Superior temporal gyrus (tissue), 1 donor: Measurements from ENCODE around the gene EEF1G.
"Not testable (repeated sequence)": the region's sequence is repeated elsewhere in the genome, so short reads cannot be mapped to it uniquely, and the experiment has no call there.

Source experiments
- DNase-seq: peaks from one replicate; pipeline ENCODE4 v3.0.0-alpha.2; 2016; ENCODE audit errors: extremely low spot score

Gene EEF1G

GRCh38 chr11:62555464-62556107, 18.1 kb downstream of the EEF1G start:
- DNase-seq, result no peak

GRCh38 chr11:62554387-62555167, 19.1 kb downstream of the EEF1G start:
- no peak for DNase-seq

DNA sequence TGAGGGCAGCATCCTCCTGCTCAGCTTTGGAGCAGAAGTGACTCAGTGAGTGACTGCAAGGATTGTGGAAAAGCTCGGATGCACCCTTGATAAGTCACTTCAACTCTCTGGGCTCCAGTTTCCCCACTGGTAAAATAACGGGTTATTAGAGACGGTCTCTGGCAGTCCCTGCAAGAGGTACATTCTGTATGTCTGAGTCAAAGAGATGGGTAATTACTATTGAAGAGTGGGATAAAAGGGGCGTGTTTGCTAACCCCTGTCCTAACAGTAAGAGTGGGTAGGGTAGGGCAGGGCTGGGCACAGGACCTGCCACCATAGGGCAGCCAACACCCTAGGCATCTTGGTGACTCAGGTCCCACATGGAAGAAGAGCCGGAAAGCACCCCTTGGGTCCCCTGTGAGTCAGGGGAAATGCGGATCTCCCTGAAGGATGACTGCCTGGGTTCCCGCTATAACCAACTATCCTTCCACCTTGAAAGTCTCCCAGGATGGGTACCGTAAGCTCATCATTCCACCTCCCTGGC, 19.8 kb downstream of the EEF1G start:
- DNase-seq, result no peak

DNA sequence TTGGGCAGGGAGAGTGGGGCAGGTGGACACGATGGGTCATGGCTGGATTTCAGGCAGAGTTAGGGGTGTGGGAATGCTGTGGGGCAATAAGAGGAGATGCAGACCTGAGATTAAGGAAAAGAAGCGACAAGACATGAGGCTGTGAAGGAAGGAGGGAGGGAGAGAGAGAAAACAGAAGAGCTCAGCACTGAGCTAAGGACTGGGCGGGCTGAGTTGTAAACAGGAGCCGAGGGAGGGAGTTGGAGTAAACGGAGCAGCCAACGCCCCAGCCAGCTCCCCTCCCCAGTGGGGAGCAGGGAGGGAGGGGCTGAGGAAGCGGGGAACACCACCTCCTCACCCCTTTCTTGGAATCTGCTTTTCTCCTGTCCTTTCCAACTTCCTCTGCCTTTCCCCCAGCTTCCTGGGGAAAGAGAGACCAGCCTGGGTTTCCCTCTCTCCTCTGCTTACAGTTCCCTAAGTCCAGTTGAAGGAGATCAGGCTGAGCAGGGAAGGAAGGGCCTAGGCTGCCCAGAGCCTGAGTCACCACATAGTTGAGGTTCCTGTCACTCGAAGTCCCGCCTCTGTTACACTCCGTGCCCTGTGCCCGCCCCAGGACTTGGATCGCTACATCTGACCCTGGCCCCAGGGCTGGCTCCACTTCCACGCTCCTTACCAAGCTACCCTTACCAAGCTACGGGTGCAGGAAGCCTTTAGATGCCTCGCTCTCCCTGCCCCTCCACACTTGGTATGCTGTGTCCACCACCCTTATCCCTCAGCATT, 20.4 kb downstream of the EEF1G start:
- no peak for DNase-seq

DNA sequence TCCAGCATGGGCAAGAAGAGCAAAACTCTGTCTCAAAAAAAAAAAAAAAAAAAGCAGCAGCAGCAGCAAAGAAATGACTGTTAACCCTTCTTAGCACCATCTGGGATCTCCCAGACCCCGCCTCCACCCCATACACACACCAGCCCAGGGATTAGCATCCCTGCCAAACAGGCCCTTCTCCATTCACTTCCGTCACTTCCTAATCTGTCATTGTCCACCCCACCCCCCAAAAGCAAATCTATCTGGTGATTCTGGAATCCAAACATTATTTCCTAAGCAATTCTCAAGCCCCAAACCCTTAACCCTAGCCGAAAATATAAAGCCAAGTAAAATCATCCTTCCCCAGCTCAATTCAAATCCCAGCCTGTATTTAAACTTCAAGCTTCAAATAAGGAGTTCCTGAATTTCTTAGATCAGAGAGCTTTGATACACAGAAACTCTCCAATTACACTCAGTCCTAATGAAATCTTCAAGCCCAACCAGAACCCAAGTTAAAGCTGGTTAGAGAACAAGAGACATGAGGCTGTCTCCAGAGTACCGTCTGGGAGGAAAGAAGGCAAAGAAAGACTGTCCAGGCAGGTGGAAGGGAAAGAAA, 21.1 kb downstream of the EEF1G start:
- DNase-seq, result no peak

- DNase-seq, result not testable (repeated sequence)
These were observed 23.2 kb downstream of the EEF1G start for GRCh38 chr11:62550478-62550877.

DNA sequence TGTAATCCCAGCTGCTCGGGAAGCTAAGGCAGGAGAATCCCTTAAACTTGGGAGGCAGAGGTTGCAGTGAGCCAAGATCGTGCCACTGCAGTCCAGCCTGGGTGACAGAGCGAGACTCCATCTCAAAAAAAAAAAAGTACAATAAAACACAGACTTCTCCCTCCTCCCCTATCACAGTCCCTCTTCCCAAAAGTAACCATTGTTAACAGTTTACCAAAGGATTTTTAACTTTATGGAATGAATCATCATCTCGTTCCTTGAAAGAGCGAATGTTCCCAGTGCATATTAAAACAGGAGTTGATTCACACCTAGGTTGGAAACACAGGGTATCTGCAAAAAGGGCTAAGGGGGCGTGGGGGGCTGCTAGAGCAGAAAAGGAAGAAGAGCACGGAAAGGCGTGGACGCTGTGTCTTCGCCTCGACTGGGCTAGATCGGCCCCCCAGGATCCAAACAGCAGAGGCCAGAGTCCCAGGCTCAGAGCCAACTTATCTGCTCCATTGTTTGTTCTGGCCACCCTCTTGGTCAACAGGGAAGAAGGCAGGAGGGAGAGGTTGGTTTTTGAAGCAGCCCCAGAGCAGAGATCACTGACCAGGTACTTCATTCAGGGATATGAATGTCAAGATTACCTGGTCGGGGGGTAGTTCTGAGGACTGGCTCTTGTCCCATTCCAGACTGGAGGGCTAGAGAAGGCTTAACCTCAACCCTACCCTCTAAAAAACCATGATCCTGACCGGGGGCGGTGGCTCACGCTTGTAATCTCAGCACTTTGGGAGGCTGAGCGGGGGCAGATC, 25.0 kb downstream of the EEF1G start:
- DNase-seq, result no peak

- DNase-seq, result no peak
These were observed 25.9 kb downstream of the EEF1G start for GRCh38 chr11:62547691-62548281.

DNA sequence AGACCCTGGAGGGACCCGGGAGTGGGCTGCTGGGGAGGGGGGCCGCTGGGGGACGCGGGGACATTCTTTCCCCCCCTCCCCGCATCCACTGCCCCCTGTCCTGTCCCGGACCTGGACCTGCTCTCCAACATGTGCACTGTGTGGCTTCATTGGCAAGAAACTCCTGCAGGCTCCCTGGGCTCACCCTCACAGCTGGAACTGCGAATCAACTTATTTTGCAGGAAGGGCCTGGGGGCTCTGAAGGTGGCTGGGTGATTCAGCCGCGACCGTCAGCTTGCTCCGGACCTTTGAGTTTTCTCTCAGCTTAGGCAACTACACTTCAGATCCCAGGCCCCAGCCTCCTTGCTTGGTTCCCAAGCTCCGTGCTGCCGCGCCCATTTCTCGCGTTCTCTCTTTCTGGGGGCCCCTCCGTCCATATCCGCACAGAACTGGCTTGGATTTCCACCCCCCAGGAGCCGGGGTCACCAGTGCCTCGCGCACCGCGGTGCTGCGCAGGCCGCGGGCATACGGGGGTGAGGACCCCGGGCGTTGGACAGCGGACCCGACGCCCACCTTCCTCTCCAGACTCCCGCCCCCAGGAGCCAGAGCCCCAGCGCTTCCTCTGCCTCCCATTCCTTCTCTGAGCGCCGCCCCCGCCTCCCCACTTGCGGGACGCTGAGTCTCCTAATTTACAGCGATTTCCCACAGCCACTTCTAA, 26.6 kb downstream of the EEF1G start:
- DNase-seq, result no peak

DNA sequence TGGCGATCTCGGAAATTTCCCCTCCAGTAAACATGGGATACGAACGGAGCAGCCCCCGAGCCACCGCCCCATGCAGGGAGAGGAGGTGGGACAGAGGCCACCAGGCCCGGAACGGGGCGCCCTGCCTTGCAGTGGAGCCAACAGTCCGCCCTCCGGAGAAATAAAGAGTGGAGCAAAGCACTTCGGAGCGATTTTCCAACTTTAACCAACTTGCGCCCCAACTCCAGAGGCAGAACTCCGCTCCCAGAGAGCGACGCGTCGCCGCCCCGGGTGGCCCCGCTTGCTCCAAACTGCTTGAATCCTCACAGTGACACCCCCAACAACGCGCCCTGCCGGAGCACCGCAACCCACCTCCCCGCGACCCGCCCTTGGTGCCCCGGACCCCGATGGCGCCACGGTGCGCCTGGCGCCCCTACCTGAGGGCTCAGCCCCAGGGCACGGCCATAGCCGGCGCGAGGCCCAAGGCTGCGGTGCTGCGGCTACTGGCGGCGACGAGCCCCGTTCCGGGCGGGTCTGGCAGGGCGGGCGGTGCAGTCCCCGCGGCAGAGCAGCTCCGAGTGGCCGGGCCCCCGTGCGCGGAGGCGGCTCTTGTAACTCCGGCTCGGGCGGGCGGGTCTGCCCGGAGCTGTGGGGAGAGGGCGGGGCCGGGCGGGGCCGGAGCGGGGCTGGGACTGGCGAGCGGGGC, 27.3 kb downstream of the EEF1G start, which contains the start of gene AHNAK:
TSS of gene AHNAK (minus strand) at position 563 of the 685 bp plus-strand sequence. CDS start 10,708 bp downstream, outside the sequence.
- no peak for DNase-seq

- DNase-seq, result no peak
These were observed 28.1 kb downstream of the EEF1G start for GRCh38 chr11:62545437-62546243.

DNA sequence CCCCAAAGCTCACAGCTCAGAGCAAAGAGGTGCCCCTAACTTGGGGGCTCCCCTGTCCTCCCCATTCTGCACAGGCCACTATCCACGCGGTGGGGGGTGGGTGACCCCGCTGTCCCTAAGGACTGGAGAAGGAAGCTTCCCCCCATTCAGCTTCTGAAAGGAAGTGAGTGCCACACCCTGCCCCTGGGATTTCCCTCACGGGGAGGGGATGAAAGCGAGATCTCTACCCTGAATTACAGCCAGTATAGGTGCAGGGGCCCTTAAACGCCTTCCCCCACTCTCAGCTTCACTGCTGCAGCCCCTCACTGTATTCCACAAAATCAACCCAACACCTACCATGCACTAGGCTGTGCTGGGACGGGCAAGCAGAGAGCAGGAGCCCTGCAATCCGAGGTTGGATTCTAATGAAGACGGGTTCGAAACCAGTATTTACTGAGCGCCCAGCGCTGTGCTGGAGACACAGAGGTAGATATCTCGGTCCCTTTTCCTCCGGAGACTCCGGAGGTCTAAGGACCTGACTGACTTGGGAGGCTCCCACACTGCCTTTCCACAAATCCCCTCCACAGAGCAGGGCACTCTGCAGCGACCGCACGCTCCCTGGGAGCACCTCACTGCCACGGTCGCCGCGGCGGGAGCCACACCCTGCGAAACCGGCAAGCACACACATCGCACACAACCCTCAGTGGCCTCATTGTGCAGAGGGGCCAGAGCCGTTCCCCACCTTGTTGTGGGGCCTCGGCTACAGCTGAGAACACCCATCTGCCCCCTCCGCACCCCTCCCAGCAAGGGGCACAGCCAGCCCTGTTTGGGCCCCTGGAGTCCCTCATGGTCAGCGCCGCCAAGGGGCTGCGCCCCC, 28.9 kb downstream of the EEF1G start:
- no peak for DNase-seq

DNA sequence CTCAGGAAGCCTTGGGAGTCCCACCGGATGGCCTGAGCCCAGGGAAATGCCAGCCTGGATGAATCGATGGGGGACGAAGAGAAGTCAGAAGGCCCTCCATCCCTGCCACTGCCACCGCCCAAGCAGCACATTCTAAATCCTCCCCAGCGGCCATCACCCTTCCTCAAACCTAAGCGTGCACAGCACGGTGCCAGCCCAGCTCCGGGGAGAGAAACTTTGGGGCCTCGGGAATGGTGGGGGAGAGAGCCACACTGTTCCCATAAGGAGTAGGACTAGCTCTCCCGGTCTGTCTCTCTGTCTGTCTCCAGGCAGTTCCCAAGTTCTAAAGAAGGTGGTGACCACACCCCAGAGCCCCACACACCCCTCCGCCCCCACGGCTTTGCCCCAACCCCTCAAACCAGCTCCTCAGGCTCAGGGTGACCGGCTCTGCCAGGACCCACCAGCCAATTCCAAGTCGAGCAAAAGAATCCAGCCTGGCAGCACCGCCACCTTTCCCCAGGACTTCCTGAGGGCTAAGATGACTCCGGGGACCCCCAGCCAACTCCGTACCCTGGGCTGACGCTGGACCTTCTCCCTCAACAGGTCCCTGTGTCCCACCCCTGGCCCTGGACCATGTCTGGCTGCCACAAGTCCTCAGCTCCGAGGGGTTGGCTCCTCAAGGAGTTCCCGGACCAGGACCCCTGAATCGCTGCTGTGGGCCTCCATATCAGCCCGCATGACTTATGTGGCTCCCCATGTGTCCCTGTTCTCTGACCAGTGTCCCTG, 29.8 kb downstream of the EEF1G start:
- no peak for DNase-seq

GRCh38 chr11:62542750-62543567, 30.7 kb downstream of the EEF1G start:
- peak; percentile 69 for DNase-seq

DNA sequence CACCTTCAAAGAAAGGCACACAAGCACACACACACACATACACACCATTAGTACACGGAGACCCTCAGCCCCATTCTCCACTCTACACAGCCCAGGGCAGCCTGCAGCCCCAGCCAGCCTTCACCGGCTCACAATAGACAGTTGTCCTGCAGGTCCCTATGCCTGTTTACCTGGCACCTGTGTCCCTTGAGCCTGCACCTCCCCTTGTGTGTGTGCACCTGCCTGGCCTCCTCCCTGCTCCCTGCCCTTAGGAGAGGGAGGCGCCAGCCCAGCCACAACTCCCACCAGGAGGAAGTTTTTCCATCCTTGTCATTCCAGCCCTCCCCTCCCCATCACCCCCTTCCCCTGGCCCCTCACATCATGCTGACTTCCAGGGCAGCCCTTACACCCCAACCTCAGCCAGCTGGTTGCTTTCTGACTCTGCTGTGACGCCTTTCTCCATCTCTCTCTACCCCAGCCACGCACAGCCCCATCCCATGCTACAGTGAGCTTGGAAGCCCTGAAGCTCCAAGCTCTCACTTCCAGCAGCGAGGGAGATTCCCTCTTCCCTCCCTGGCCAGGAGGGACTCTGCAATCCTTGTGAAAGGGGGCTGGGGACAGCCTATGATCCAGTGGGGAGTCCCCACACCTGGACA, 31.5 kb downstream of the EEF1G start:
- DNase-seq, result no peak
